Measurements from ENCODE around the gene TENT4A.

DNA sequence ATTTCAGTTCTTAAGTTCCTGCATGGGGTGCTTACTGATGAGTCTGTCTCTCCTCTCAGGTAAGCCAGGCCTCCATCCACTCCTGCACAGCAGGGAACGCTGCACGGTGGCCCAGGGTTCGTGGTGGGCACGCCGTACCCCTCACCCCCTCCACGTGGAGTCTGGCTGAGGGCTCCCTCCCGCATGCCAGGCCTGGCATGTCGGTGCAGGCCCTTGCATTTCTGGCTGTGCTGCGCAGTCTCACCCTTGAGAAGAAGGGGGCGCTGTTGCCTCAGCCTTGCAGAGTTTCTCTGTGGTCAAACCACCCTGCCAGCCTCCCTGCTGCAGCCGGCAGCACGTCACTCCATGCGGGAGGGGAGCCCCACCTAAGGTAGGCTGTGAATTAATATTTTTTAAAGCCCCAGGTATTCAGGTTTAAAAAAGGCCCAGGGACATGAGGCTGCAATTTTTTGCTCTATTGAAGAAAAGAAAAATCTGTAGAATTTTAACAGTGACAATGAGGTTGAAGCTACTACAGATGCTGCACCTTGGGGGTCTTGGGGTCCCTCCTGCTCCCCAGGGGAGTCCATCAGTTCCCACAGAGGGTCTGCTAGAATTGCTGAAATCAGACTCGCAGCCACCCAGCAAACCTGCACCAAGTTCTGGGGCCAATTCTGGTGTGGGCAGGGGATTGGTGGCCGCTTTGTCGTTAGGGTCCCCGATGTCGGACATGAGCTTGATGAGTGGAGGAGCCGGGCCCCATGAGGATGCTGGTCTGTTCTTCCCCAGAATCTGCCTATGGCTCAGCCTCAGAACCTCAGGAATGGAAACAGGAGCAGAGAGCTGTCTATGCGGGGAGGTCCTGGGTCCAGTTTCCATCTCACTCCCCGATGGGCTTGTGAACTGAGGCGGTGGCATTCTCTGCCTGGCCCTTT lies 52.6 kb downstream of the TENT4A start:
- TF ChIP-seq ZNF3 (CRISPR knock-in tag; IDR thresholded peaks at IDR 0.05) (no peak), SP1 (IDR thresholded peaks at IDR 0.05) (no peak), SP1 (CRISPR knock-in tag; IDR thresholded peaks at IDR 0.05) (no peak), CEBPG (CRISPR knock-in tag; IDR thresholded peaks at IDR 0.05) (no peak), EP300 (IDR thresholded peaks at IDR 0.05; ENCODE audit: low read depth in 2 of 2, low read length in 2 of 2) (no peak), EP300 (CRISPR knock-in tag; IDR thresholded peaks at IDR 0.05; ENCODE audit: borderline replicate concordance) (no peak), HOXA7 (CRISPR knock-in tag; IDR thresholded peaks at IDR 0.05) (no peak), ZNF891 (CRISPR knock-in tag; IDR thresholded peaks at IDR 0.05) (no peak), NFE2 (CRISPR knock-in tag; IDR thresholded peaks at IDR 0.05) (no peak), ARID2 (CRISPR knock-in tag; IDR thresholded peaks at IDR 0.05; ENCODE audit: borderline replicate concordance) (no peak)
- TF ChIP-seq, protein P1, sequence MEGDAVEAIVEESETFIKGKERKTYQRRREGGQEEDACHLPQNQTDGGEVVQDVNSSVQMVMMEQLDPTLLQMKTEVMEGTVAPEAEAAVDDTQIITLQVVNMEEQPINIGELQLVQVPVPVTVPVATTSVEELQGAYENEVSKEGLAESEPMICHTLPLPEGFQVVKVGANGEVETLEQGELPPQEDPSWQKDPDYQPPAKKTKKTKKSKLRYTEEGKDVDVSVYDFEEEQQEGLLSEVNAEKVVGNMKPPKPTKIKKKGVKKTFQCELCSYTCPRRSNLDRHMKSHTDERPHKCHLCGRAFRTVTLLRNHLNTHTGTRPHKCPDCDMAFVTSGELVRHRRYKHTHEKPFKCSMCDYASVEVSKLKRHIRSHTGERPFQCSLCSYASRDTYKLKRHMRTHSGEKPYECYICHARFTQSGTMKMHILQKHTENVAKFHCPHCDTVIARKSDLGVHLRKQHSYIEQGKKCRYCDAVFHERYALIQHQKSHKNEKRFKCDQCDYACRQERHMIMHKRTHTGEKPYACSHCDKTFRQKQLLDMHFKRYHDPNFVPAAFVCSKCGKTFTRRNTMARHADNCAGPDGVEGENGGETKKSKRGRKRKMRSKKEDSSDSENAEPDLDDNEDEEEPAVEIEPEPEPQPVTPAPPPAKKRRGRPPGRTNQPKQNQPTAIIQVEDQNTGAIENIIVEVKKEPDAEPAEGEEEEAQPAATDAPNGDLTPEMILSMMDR (CRISPR knock-in tag; IDR thresholded peaks at IDR 0.05): peak; percentile 87
- TF ChIP-seq, protein P2, sequence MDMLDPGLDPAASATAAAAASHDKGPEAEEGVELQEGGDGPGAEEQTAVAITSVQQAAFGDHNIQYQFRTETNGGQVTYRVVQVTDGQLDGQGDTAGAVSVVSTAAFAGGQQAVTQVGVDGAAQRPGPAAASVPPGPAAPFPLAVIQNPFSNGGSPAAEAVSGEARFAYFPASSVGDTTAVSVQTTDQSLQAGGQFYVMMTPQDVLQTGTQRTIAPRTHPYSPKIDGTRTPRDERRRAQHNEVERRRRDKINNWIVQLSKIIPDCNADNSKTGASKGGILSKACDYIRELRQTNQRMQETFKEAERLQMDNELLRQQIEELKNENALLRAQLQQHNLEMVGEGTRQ (IDR thresholded peaks at IDR 0.05; ENCODE audit: low read depth, low read length): no peak
- TF ChIP-seq, protein P2 (CRISPR knock-in tag; IDR thresholded peaks at IDR 0.05; ENCODE audit: borderline replicate concordance): no peak
- TF ChIP-seq, protein P3, sequence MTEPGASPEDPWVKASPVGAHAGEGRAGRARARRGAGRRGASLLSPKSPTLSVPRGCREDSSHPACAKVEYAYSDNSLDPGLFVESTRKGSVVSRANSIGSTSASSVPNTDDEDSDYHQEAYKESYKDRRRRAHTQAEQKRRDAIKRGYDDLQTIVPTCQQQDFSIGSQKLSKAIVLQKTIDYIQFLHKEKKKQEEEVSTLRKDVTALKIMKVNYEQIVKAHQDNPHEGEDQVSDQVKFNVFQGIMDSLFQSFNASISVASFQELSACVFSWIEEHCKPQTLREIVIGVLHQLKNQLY (CRISPR knock-in tag; IDR thresholded peaks at IDR 0.05): no peak
- TF ChIP-seq, protein P4, sequence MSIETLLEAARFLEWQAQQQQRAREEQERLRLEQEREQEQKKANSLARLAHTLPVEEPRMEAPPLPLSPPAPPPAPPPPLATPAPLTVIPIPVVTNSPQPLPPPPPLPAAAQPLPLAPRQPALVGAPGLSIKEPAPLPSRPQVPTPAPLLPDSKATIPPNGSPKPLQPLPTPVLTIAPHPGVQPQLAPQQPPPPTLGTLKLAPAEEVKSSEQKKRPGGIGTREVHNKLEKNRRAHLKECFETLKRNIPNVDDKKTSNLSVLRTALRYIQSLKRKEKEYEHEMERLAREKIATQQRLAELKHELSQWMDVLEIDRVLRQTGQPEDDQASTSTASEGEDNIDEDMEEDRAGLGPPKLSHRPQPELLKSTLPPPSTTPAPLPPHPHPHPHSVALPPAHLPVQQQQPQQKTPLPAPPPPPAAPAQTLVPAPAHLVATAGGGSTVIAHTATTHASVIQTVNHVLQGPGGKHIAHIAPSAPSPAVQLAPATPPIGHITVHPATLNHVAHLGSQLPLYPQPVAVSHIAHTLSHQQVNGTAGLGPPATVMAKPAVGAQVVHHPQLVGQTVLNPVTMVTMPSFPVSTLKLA (IDR thresholded peaks at IDR 0.05): no peak
- TF ChIP-seq, protein P5, sequence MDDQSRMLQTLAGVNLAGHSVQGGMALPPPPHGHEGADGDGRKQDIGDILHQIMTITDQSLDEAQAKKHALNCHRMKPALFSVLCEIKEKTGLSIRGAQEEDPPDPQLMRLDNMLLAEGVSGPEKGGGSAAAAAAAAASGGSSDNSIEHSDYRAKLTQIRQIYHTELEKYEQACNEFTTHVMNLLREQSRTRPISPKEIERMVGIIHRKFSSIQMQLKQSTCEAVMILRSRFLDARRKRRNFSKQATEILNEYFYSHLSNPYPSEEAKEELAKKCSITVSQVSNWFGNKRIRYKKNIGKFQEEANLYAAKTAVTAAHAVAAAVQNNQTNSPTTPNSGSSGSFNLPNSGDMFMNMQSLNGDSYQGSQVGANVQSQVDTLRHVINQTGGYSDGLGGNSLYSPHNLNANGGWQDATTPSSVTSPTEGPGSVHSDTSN (CRISPR knock-in tag; IDR thresholded peaks at IDR 0.05; ENCODE audit: borderline replicate concordance): no peak

All from HepG2 (cell line).